ENCODE results near the gene URB1.

URB1 gene

GRCh38 chr21:32340863-32341848, 51.7 kb downstream of the URB1 start:
- no peak for DNase-seq

- no peak for DNase-seq
These were observed 54.4 kb downstream of the URB1 start for GRCh38 chr21:32338209-32338921.

- DNase-seq: no peak
These were observed 55.6 kb downstream of the URB1 start for GRCh38 chr21:32337206-32337605.

- DNase-seq: no peak
These were observed 56.1 kb downstream of the URB1 start for GRCh38 chr21:32336711-32337110.

- DNase-seq: no peak
These were observed 56.9 kb downstream of the URB1 start for GRCh38 chr21:32335601-32336575.

- DNase-seq: no peak
These were observed 57.8 kb downstream of the URB1 start for GRCh38 chr21:32334980-32335531.

- DNase-seq: no peak
These were observed 58.7 kb downstream of the URB1 start for GRCh38 chr21:32333953-32334673.

- DNase-seq: no peak
These were observed 60.3 kb downstream of the URB1 start for GRCh38 chr21:32332463-32332951.

GRCh38 chr21:32331444-32332305, 61.1 kb downstream of the URB1 start:
- no peak for DNase-seq

- no peak for DNase-seq
These were observed 62.0 kb downstream of the URB1 start for GRCh38 chr21:32330784-32331311.

- no peak for DNase-seq
These were observed 63.0 kb downstream of the URB1 start for GRCh38 chr21:32329776-32330175.

- no peak for DNase-seq
These were observed 63.5 kb downstream of the URB1 start for GRCh38 chr21:32329331-32329730.

- DNase-seq: no peak
These were observed 64.2 kb downstream of the URB1 start for GRCh38 chr21:32328595-32328994.

- no peak for DNase-seq
These were observed 67.1 kb downstream of the URB1 start for GRCh38 chr21:32325706-32326105.

- peak in 1 of 2 experiments; percentile 6 for DNase-seq
These were observed 70.1 kb downstream of the URB1 start for GRCh38 chr21:32322676-32323075.

GRCh38 chr21:32322103-32322502, 70.7 kb downstream of the URB1 start:
- DNase-seq: no peak

GRCh38 chr21:32321480-32321879, 71.3 kb downstream of the URB1 start:
- no peak for DNase-seq

- DNase-seq: no peak
These were observed 72.1 kb downstream of the URB1 start for GRCh38 chr21:32320726-32321125.

- no peak for DNase-seq
These were observed 72.8 kb downstream of the URB1 start for GRCh38 chr21:32320059-32320458.

- no peak for DNase-seq
These were observed 73.8 kb downstream of the URB1 start for GRCh38 chr21:32319012-32319411.

Data from NCI-H526 (cell line).